SU-DHL-6 (cell line): ENCODE measurements around the gene MXD3.

Experiments used
- H2AFZ ChIP-seq: fragments of 200-600 bp; sonication (generic); 2 replicates; pipeline ENCODE4 v1.6.1; 2014; ENCODE audit warnings: low read depth, mild to moderate bottlenecking, moderate library complexity, mixed read lengths, antibody characterized with exemption, low read length; ENCODE audit not compliant: severe bottlenecking
- H3F3A ChIP-seq: fragments of 200-600 bp; shearing (Covaris generic); 2 replicates; pipeline ENCODE4 v1.6.0; 2016; ENCODE audit warnings: antibody characterized with exemption, mild to moderate bottlenecking; ENCODE audit not compliant: insufficient read depth
- H3K27ac ChIP-seq: fragments of 200-600 bp; sonication (generic); 2 replicates; pipeline ENCODE4 v1.5.1; 2016; ENCODE audit warnings: low read depth, mild to moderate bottlenecking, low read length, moderate library complexity, mixed read lengths
- H3K27me3 ChIP-seq: fragments of 200-600 bp; sonication (generic), shearing (Covaris generic); 2 replicates; pipeline ENCODE4 v1.6.0; 2014; ENCODE audit warnings: mild to moderate bottlenecking, low read length
- H3K36me3 ChIP-seq: fragments of 200-600 bp; sonication (generic); 2 replicates; pipeline ENCODE4 v1.6.1; 2014; ENCODE audit warnings: mild to moderate bottlenecking, low read length, mixed read lengths
- H3K4me2 ChIP-seq: fragments of 300-600, 200-600 bp; shearing (Covaris generic), sonication (generic); 2 replicates; pipeline ENCODE4 v1.6.0; 2014; ENCODE audit warnings: low read length, low read depth, mild to moderate bottlenecking; ENCODE audit not compliant: poor library complexity, severe bottlenecking
- H3K4me3 ChIP-seq: fragments of 200-600 bp; sonication (generic); 2 replicates; pipeline ENCODE4 v1.5.1; 2014; ENCODE audit warnings: antibody characterized with exemption, low read length, mild to moderate bottlenecking, mixed read lengths; ENCODE audit not compliant: insufficient read depth, poor library complexity, severe bottlenecking
- H3K79me2 ChIP-seq: fragments of 200-600 bp; sonication (generic); 2 replicates; pipeline ENCODE4 v1.6.1; 2014; ENCODE audit warnings: mild to moderate bottlenecking, low read length, moderate library complexity; ENCODE audit not compliant: insufficient read depth
- H3K9ac ChIP-seq: fragments of 200-600 bp; sonication (generic); 2 replicates; pipeline ENCODE4 v1.7.0; 2014; ENCODE audit warnings: mild to moderate bottlenecking, low read length
- H3K9me2 ChIP-seq: fragments of 200-600 bp; sonication (generic); replicated peaks from 2 replicates; pipeline ENCODE4 v1.6.1; 2014; ENCODE audit warnings: low read length; ENCODE audit not compliant: insufficient read depth
- H3K9me3 ChIP-seq: fragments of 200-600 bp; sonication (generic); 2 replicates; pipeline ENCODE4 v1.6.1; 2014; ENCODE audit warnings: low read length, mixed read lengths; ENCODE audit not compliant: insufficient read depth
- H4K20me1 ChIP-seq: fragments of 200-600 bp; sonication (generic); 2 replicates; pipeline ENCODE4 v1.6.1; 2014; ENCODE audit warnings: low read depth, mild to moderate bottlenecking, antibody characterized with exemption, low read length, moderate library complexity, mixed read lengths
- CTCF ChIP-seq: fragments of 200-600 bp; sonication (generic); IDR thresholded peaks from one replicate; pipeline ENCODE4 v1.5.1; 2017; ENCODE audit warnings: antibody characterized with exemption, mild to moderate bottlenecking, low read length, moderate library complexity; ENCODE audit not compliant: insufficient read depth, poor library complexity, severe bottlenecking
- EZH2phosphoT487 ChIP-seq: fragments of 200-600 bp; sonication (generic), shearing (Covaris generic); conservative IDR thresholded peaks from 2 replicates; pipeline ENCODE4 v1.6.1; 2018; ENCODE audit warnings: mild to moderate bottlenecking, antibody characterized with exemption, low read length, moderate library complexity, mixed read lengths

The MXD3 gene

GRCh38 chr5:177270653-177271052 is 41.0 kb downstream of the MXD3 start:
- no peaks in the 10 kb centered on the region for H4K20me1 ChIP-seq
- H3K27me3 ChIP-seq, result no peaks in the 10 kb centered on the region
- no peak overlapping the region for H2AFZ ChIP-seq
- 0 out of 2 replicates have a peak, but pooled peaks cover 4% of the 10 kb centered on the region for H3F3A ChIP-seq
- no peaks in the 10 kb centered on the region for H3K9me2 ChIP-seq
- TF ChIP-seq EZH2phosphoT487 (no peak), CTCF (no peak)
- no peaks in the 10 kb centered on the region for H3K79me2 ChIP-seq
- H3K4me2 ChIP-seq, result no peak overlapping the region
- H3K9me3 ChIP-seq, result no peaks in the 10 kb centered on the region
- H3K27ac ChIP-seq, result no peak overlapping the region
- no peak overlapping the region for H3K9ac ChIP-seq
- H3K36me3 ChIP-seq, result peaks cover 48% of the 10 kb centered on the region
- no peak overlapping the region for H3K4me3 ChIP-seq

GRCh38 chr5:177269976-177270375 is 41.7 kb downstream of the MXD3 start:
- TF ChIP-seq CTCF, result no peak
- TF ChIP-seq EZH2phosphoT487, result no peak
- H3K79me2 ChIP-seq, result no peaks in the 10 kb centered on the region
- H3K9me2 ChIP-seq, result no peaks in the 10 kb centered on the region
- no peak overlapping the region for H3K4me2 ChIP-seq
- H3F3A ChIP-seq, result 0 out of 2 replicates have a peak, but pooled peaks cover 4% of the 10 kb centered on the region
- no peak overlapping the region for H3K9ac ChIP-seq
- H3K4me3 ChIP-seq, result no peak overlapping the region
- H3K27ac ChIP-seq, result no peak overlapping the region
- H3K9me3 ChIP-seq, result no peaks in the 10 kb centered on the region
- H3K27me3 ChIP-seq, result no peaks in the 10 kb centered on the region
- no peak overlapping the region for H2AFZ ChIP-seq
- H4K20me1 ChIP-seq, result no peaks in the 10 kb centered on the region
- peaks cover 48% of the 10 kb centered on the region for H3K36me3 ChIP-seq

- Histone ChIP-seq H3K9ac (no peak overlapping the region), H3K36me3 (peaks cover 49% of the 10 kb centered on the region), H3F3A (0 out of 2 replicates have a peak, but pooled peaks cover 4% of the 10 kb centered on the region), H3K4me2 (no peak overlapping the region), H3K27me3 (no peaks in the 10 kb centered on the region), H2AFZ (no peak overlapping the region), H3K9me3 (no peaks in the 10 kb centered on the region), H3K9me2 (no peaks in the 10 kb centered on the region), H3K4me3 (no peak overlapping the region), H3K79me2 (no peaks in the 10 kb centered on the region), H4K20me1 (no peaks in the 10 kb centered on the region), H3K27ac (no peak overlapping the region)
- TF ChIP-seq CTCF (no peak), EZH2phosphoT487 (no peak)
Observed at GRCh38 chr5:177269232-177269895, 42.3 kb downstream of the MXD3 start.
